Measurements from ENCODE around the gene PRR33.

PRR33 gene

GRCh38 chr11:1848640-1849430 lies 42.9 kb downstream of the PRR33 start:
- no peak for TF ChIP-seq CTCF (IDR thresholded peaks at IDR 0.05; ENCODE audit: control insufficient read depth, insufficient read depth, low read depth, low read length, missing control alignments)
- H3K4me3 ChIP-seq (ENCODE audit: control insufficient read depth, low read depth, low read length) = no peak overlapping the region
- DNase-seq (ENCODE audit: low read depth) = no peak

DNA sequence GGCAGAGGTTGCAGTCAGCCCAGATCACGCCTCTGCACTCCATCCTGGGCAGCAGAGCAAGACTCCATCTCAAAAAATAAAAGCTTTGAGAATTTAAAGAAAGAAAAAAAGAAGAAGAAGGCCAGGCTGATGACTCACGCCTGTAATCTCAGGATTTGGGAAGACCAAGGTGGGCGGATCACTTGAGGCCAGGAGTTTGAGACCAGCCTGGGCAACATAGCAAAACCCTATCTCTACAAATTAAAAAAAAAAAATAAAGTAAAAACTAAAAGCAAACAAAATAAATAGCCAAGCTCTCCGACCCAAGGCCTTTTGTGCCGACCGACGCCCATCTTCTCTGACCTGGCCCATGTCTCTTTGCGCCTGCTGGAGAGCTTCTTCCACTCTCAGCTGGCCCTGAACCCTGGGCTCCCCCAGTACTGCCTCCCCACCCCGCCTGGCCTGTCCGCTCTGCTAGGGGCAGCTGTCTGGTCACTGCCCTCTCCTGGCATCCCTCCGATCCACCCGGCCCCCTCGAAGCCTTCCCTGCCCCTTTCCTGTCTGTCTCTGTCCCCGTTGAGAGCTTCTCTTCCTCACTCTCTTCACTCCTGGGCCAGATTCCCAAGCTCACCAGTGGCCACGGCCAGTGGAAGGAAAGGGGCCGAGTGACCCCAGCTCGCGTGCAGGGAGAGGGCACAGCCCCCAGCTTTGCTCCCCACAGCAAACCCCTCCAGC lies 43.6 kb downstream of the PRR33 start:
- DNase-seq (ENCODE audit: low read depth) = no peak
- TF ChIP-seq CTCF (IDR thresholded peaks at IDR 0.05; ENCODE audit: control insufficient read depth, insufficient read depth, low read depth, low read length, missing control alignments) = no peak
- no peak overlapping the region for H3K4me3 ChIP-seq (ENCODE audit: control insufficient read depth, low read depth, low read length)

DNA sequence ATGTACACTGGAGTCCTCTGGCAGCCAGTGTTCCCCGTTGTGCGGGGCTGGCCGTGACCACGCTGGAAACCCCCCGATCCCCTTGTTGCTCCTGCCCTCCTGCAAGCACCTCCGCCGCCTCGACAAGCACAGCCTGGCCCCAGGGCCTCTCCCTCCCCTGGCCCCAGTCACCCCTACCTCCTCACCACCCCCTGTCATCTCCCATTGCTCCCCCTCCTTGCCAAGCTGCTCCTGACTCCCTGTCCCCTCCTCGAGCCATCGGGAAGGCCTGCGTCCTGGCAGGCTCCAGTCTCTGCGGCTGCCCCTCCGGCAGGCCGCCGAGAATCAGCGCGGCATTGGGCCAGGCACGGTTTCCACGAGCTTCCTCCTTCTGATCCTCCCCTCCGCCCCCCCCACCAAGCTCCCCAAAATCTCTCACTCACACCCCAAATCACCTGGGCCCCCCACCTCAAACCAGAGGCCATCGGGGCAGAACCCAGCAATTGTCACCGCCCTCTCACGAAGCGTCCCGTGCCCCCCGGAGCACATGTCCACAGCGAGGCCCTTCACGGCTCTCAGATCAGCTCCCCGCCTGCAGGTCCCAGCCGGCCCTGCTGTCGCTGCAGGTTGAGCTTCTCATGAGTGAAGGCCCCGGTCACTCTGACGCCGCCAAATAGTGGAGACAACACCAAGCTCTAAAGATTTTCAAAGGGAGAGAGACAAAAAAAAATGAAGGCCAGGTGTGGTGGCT lies 44.5 kb downstream of the PRR33 start:
- no peak overlapping the region for H3K4me3 ChIP-seq (ENCODE audit: control insufficient read depth, low read depth, low read length)
- no peak for DNase-seq (ENCODE audit: low read depth)
- TF ChIP-seq CTCF (IDR thresholded peaks at IDR 0.05; ENCODE audit: control insufficient read depth, insufficient read depth, low read depth, low read length, missing control alignments) = no peak

DNA sequence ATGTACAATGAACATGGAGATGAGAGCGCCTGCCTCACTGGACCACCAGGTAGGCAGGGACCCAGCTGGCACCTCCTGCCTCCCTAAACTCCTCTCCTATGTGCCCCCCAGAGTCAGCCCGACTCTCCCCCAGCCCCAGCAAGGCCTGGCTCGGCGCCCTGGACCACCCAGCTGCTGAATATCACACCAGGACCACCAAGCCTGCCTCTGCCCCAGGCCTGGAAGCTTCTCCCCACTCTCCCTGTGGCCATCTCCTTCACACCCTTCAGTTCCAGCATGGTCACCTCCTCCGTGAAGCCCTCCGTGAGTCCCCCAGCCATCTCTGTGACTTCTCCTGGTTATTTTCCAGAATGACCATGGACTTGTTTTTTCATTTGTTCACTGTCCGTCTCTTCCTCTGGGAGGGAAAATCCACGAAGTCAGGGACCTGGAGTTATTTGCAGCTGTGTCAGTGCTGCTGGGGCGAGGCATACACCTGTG lies 45.2 kb downstream of the PRR33 start:
- no peak overlapping the region for H3K4me3 ChIP-seq (ENCODE audit: control insufficient read depth, low read depth, low read length)
- no peak for DNase-seq (ENCODE audit: low read depth)
- no peak for TF ChIP-seq CTCF (IDR thresholded peaks at IDR 0.05; ENCODE audit: control insufficient read depth, insufficient read depth, low read depth, low read length, missing control alignments)

GRCh38 chr11:1845561-1846452 lies 45.9 kb downstream of the PRR33 start:
- TF ChIP-seq CTCF (IDR thresholded peaks at IDR 0.05; ENCODE audit: control insufficient read depth, insufficient read depth, low read depth, low read length, missing control alignments) = no peak
- DNase-seq (ENCODE audit: low read depth) = no peak
- no peak overlapping the region for H3K4me3 ChIP-seq (ENCODE audit: control insufficient read depth, low read depth, low read length)

GRCh38 chr11:1845095-1845429 lies 46.6 kb downstream of the PRR33 start:
- TF ChIP-seq CTCF (IDR thresholded peaks at IDR 0.05; ENCODE audit: control insufficient read depth, insufficient read depth, low read depth, low read length, missing control alignments) = no peak
- H3K4me3 ChIP-seq (ENCODE audit: control insufficient read depth, low read depth, low read length) = no peak overlapping the region
- no peak for DNase-seq (ENCODE audit: low read depth)
